Stimulated activated CD8-positive, alpha-beta memory T cell treated with anti-CD3 and anti-CD28 coated beads, Interleukin-4, amount 100 ng/mL, for 24 hours (primary cell): ENCODE results near the gene ANKRD63.

ENCODE experiments used
- DNase-seq: peaks from one replicate; pipeline ENCODE4 v3.0.0-alpha.2; 2020; ENCODE audit warnings: low read depth

The ANKRD63 gene

GRCh38 chr15:40242601-40243000 is 40.3 kb downstream of the ANKRD63 start:
- no peak for DNase-seq

- DNase-seq = no peak
Observed at GRCh38 chr15:40242213-40242599, 40.7 kb downstream of the ANKRD63 start.

GRCh38 chr15:40241269-40242212 is 41.3 kb downstream of the ANKRD63 start:
- DNase-seq = no peak

GRCh38 chr15:40240619-40241221 is 42.1 kb downstream of the ANKRD63 start:
- no peak for DNase-seq

- no peak for DNase-seq
Observed at GRCh38 chr15:40239693-40240618, 42.9 kb downstream of the ANKRD63 start.

GRCh38 chr15:40239404-40239692 is 43.5 kb downstream of the ANKRD63 start:
- no peak for DNase-seq

GRCh38 chr15:40238532-40239403 is 44.1 kb downstream of the ANKRD63 start, which contains the start of gene PAK6:
TSS of gene PAK6 (plus strand) at chr15:40239063. CDS start at chr15:40264786, 25,723 bp downstream.
- peak; percentile 20 for DNase-seq

- no peak for DNase-seq
Observed at GRCh38 chr15:40235201-40235885, 47.5 kb downstream of the ANKRD63 start.

- no peak for DNase-seq
Observed at GRCh38 chr15:40234783-40235182, 48.1 kb downstream of the ANKRD63 start.

- no peak for DNase-seq
Observed at GRCh38 chr15:40233727-40234577, 48.9 kb downstream of the ANKRD63 start.

GRCh38 chr15:40232625-40233070 is 50.2 kb downstream of the ANKRD63 start:
- no peak for DNase-seq
